ENCODE measurements around the gene NR3C1. TPM values are rescaled to one million over a fixed set of nuclear protein-coding genes. Genes with fewer than 3 reads are reported as not detected.

The NR3C1 gene
- total RNA-seq, 1 experiment from 2014 or later: 17.5 TPM

DNA sequence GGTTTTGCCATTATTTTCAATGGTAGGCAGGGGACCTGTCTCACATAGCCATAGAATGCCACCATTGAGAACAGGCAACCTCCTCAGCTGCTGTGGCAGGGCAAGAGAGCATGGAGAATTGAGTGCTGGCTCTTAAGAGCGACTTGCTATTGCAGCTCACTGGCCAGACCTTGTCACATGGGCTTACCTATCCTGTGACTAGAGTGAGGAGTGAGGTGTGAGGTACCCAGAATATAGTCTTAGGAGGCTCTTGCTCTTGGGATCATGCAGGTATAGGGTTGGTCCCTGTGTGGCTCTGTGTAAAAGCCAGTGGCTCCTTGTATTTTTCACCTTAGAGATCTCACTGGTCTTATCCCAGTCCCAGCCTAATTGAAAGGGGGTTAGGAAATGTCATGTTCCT, 39.8 kb upstream of the NR3C1 start:
- no TSS peak for BruUV-seq (replicated peaks)
- TF ChIP-seq, protein P1, sequence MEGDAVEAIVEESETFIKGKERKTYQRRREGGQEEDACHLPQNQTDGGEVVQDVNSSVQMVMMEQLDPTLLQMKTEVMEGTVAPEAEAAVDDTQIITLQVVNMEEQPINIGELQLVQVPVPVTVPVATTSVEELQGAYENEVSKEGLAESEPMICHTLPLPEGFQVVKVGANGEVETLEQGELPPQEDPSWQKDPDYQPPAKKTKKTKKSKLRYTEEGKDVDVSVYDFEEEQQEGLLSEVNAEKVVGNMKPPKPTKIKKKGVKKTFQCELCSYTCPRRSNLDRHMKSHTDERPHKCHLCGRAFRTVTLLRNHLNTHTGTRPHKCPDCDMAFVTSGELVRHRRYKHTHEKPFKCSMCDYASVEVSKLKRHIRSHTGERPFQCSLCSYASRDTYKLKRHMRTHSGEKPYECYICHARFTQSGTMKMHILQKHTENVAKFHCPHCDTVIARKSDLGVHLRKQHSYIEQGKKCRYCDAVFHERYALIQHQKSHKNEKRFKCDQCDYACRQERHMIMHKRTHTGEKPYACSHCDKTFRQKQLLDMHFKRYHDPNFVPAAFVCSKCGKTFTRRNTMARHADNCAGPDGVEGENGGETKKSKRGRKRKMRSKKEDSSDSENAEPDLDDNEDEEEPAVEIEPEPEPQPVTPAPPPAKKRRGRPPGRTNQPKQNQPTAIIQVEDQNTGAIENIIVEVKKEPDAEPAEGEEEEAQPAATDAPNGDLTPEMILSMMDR (IDR thresholded peaks at IDR 0.05; ENCODE audit: insufficient read depth in 1 of 2, low read depth in 1 of 2, low read length in 1 of 2, severe bottlenecking in 1 of 2, unreplicated experiment in 1 of 2): no peak
- Mint-ChIP-seq H3K9me3 (ENCODE audit: unreplicated experiment) (no peaks in the 10 kb centered on the region), H3K4me3 (ENCODE audit: unreplicated experiment) (no peak overlapping the region), H3K27me3 (ENCODE audit: insufficient read depth, unreplicated experiment) (no peaks in the 10 kb centered on the region), H3K27ac (ENCODE audit: unreplicated experiment) (no peak overlapping the region), H3K36me3 (ENCODE audit: insufficient read depth, unreplicated experiment) (no peaks in the 10 kb centered on the region), H3K4me1 (ENCODE audit: low read depth, unreplicated experiment) (no peaks in the 10 kb centered on the region)
- Histone ChIP-seq H3K4me3 (ENCODE audit: low read depth, low read length) (no peak overlapping the region), H3K27me3 (replicated peaks; ENCODE audit: control insufficient read depth, insufficient read depth, low read length) (no peaks in the 10 kb centered on the region), H3K36me3 (ENCODE audit: control insufficient read depth, insufficient read depth, low read length) (no peaks in the 10 kb centered on the region), H3K4me1 (no peaks in the 10 kb centered on the region), H3K9me3 (no peaks in the 10 kb centered on the region)
- POLR2A ChIA-PET: no interaction called here
- intact Hi-C loops (cut with micrococcal nuclease; ENCODE audit: unreplicated experiment): no loop called here
- DNase-seq: no peak
- CTCF ChIA-PET: interaction anchor here (0.6 kb wide), 1 partner anchor 346 kb away, joined by 3 read pairs; no protein-coding TSS in a partner anchor

DNA sequence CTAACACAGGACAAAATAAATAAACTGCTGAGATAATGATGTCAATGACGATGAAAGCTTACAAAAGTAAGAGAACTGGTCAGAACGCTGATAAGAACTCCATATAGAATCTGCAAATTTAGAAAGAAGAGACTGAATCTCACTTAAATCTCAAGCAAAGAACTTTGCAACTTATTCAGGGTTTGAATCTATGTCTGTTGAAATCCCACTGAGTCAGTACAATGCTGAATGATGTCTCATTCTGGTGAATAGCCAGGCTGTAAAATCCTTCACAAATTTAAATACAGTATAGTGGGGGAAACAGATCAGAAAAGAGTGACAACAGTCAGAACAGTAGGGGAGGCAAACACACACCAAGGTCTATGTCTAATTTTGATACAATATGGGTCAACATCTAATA, 38.9 kb upstream of the NR3C1 start:
- Histone ChIP-seq H3K4me3 (ENCODE audit: low read depth, low read length) (no peak overlapping the region), H3K4me1 (no peaks in the 10 kb centered on the region), H3K9me3 (no peaks in the 10 kb centered on the region), H3K27me3 (replicated peaks; ENCODE audit: control insufficient read depth, insufficient read depth, low read length) (no peaks in the 10 kb centered on the region), H3K36me3 (ENCODE audit: control insufficient read depth, insufficient read depth, low read length) (no peaks in the 10 kb centered on the region)
- no peaks in the 10 kb centered on the region for H3K9me3 Mint-ChIP-seq (ENCODE audit: unreplicated experiment)
- H3K36me3 Mint-ChIP-seq (ENCODE audit: insufficient read depth, unreplicated experiment): no peaks in the 10 kb centered on the region
- ChIA-PET CTCF (no interaction called here), POLR2A (interaction anchor here (0.5 kb wide), 1 partner anchor 252 kb away, joined by 8 read pairs; no protein-coding TSS in a partner anchor)
- no TSS peak for BruUV-seq (replicated peaks)
- peaks cover 7% of the 10 kb centered on the region for H3K4me1 Mint-ChIP-seq (ENCODE audit: low read depth, unreplicated experiment)
- intact Hi-C loops (cut with micrococcal nuclease; ENCODE audit: unreplicated experiment): no loop called here
- no peaks in the 10 kb centered on the region for H3K27me3 Mint-ChIP-seq (ENCODE audit: insufficient read depth, unreplicated experiment)
- TF ChIP-seq, protein P1 (IDR thresholded peaks at IDR 0.05; ENCODE audit: insufficient read depth in 1 of 2, low read depth in 1 of 2, low read length in 1 of 2, severe bottlenecking in 1 of 2, unreplicated experiment in 1 of 2): no peak
- no peak overlapping the region for H3K4me3 Mint-ChIP-seq (ENCODE audit: unreplicated experiment)
- H3K27ac Mint-ChIP-seq (ENCODE audit: unreplicated experiment): no peak overlapping the region
- DNase-seq: no peak

DNA sequence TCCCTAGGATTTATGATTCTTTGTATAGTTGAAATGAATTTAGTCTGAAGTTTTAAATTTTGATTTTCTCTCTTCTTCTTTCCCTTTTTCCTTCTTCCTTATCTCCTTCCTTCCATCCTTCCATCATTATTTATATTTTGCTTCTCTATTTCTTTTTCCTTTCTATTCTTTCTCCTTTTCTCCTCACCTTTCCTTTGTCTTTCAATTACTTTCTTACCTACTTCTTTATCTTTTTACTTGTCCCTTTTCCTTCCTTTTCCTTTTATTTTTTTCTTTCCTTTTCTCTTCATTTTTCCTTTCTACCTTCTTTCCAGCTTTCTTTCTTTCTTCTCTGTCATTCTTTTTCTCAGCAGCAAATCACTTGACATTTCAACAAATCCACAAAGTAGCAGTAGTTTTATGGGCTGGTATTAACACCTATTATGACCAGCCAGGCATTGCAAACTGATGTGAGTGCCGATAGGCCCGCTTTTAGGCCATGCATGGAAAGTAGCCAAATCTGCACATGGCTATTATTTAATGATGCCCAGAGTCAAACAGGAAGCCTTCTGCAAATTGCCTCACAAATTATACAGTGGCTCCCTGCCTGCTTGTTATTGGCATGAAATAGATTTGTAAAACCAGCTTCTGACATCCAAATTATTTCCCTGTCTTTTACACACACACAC, 37.1 kb upstream of the NR3C1 start:
- H3K4me1 ChIP-seq: no peaks in the 10 kb centered on the region
- intact Hi-C loops (cut with micrococcal nuclease; ENCODE audit: unreplicated experiment): no loop called here
- POLR2A ChIA-PET: no interaction called here
- Mint-ChIP-seq H3K9me3 (ENCODE audit: unreplicated experiment) (no peaks in the 10 kb centered on the region), H3K4me3 (ENCODE audit: unreplicated experiment) (no peak overlapping the region), H3K27ac (ENCODE audit: unreplicated experiment) (no peak overlapping the region), H3K27me3 (ENCODE audit: insufficient read depth, unreplicated experiment) (no peaks in the 10 kb centered on the region), H3K36me3 (ENCODE audit: insufficient read depth, unreplicated experiment) (no peaks in the 10 kb centered on the region), H3K4me1 (ENCODE audit: low read depth, unreplicated experiment) (peaks cover 13% of the 10 kb centered on the region)
- no peaks in the 10 kb centered on the region for H3K36me3 ChIP-seq (ENCODE audit: control insufficient read depth, insufficient read depth, low read length)
- DNase-seq: no peak
- CTCF ChIA-PET: interaction anchor here (0.6 kb wide), 1 partner anchor 239 kb away, joined by 3 read pairs; no protein-coding TSS in a partner anchor
- no peak overlapping the region for H3K4me3 ChIP-seq (ENCODE audit: low read depth, low read length)
- TF ChIP-seq, protein P1 (IDR thresholded peaks at IDR 0.05; ENCODE audit: insufficient read depth in 1 of 2, low read depth in 1 of 2, low read length in 1 of 2, severe bottlenecking in 1 of 2, unreplicated experiment in 1 of 2): no peak
- no peaks in the 10 kb centered on the region for H3K27me3 ChIP-seq (replicated peaks; ENCODE audit: control insufficient read depth, insufficient read depth, low read length)
- BruUV-seq (replicated peaks): no TSS peak
- H3K9me3 ChIP-seq: no peaks in the 10 kb centered on the region
